ENCODE data around the gene CAMK2A.
A peak's percentile ranks its signal among the peaks of the same experiment; 100 is the strongest.
"Not testable (repeated sequence)": the region's sequence is repeated elsewhere in the genome, so short reads cannot be mapped to it uniquely, and the experiment has no call there.

CAMK2A gene

GRCh38 chr5:150241298-150242160 is 48.0 kb downstream of the CAMK2A start:
- peaks cover 8% of the 10 kb centered on the region for H3K4me1 Mint-ChIP-seq (ENCODE audit: low read depth)
- H3K27ac Mint-ChIP-seq: peak overlapping the region; percentile 18

GRCh38 chr5:150239794-150240122 is 49.8 kb downstream of the CAMK2A start:
- Mint-ChIP-seq H3K27me3 (peaks cover 6% of the 10 kb centered on the region), H3K27ac (no peak overlapping the region), H3K36me3 (ENCODE audit: low read depth) (no peaks in the 10 kb centered on the region), H3K9me3 (no peaks in the 10 kb centered on the region), H3K4me1 (ENCODE audit: low read depth) (peaks cover 16% of the 10 kb centered on the region), H3K4me3 (no peak overlapping the region)
- intact Hi-C loops (cut with micrococcal nuclease): no loop called here

More at GRCh38 chr5:150241298-150242160, 48.0 kb downstream of the CAMK2A start:
- Mint-ChIP-seq H3K4me3 (no peak overlapping the region), H3K9me3 (no peaks in the 10 kb centered on the region), H3K27me3 (peaks cover 6% of the 10 kb centered on the region), H3K36me3 (ENCODE audit: low read depth) (no peaks in the 10 kb centered on the region)
- intact Hi-C loops (cut with micrococcal nuclease): no loop called here

GRCh38 chr5:150239099-150239793 is 50.3 kb downstream of the CAMK2A start:
- Mint-ChIP-seq H3K27me3 (peaks cover 6% of the 10 kb centered on the region), H3K36me3 (ENCODE audit: low read depth) (no peaks in the 10 kb centered on the region), H3K9me3 (no peaks in the 10 kb centered on the region), H3K27ac (no peak overlapping the region), H3K4me3 (no peak overlapping the region), H3K4me1 (ENCODE audit: low read depth) (peaks cover 21% of the 10 kb centered on the region)
- intact Hi-C loops (cut with micrococcal nuclease): no loop called here

- intact Hi-C loops (cut with micrococcal nuclease): no loop called here
- Mint-ChIP-seq H3K4me3 (no peak overlapping the region), H3K27me3 (peaks cover 6% of the 10 kb centered on the region), H3K27ac (no peak overlapping the region), H3K9me3 (no peaks in the 10 kb centered on the region), H3K4me1 (ENCODE audit: low read depth) (peaks cover 27% of the 10 kb centered on the region), H3K36me3 (ENCODE audit: low read depth) (no peaks in the 10 kb centered on the region)
These were observed 50.9 kb downstream of the CAMK2A start for GRCh38 chr5:150238646-150239045.

- H3K27me3 Mint-ChIP-seq: peaks cover 4% of the 10 kb centered on the region
- H3K36me3 Mint-ChIP-seq (ENCODE audit: low read depth): no peaks in the 10 kb centered on the region
- H3K27ac Mint-ChIP-seq: no peak overlapping the region
- intact Hi-C loops (cut with micrococcal nuclease): no loop called here
- H3K4me3 Mint-ChIP-seq: no peak overlapping the region
- H3K9me3 Mint-ChIP-seq: no peaks in the 10 kb centered on the region
- peaks cover 35% of the 10 kb centered on the region for H3K4me1 Mint-ChIP-seq (ENCODE audit: low read depth)
These were observed 52.4 kb downstream of the CAMK2A start for GRCh38 chr5:150236981-150237754.

GRCh38 chr5:150236313-150236712 is 53.3 kb downstream of the CAMK2A start:
- Mint-ChIP-seq H3K4me3 (no peak overlapping the region), H3K4me1 (ENCODE audit: low read depth) (peaks cover 30% of the 10 kb centered on the region), H3K27me3 (peaks cover 1% of the 10 kb centered on the region), H3K36me3 (ENCODE audit: low read depth) (no peaks in the 10 kb centered on the region), H3K9me3 (no peaks in the 10 kb centered on the region), H3K27ac (no peak overlapping the region)
- intact Hi-C loops (cut with micrococcal nuclease): no loop called here

GRCh38 chr5:150235500-150235854 is 54.1 kb downstream of the CAMK2A start:
- peaks cover 1% of the 10 kb centered on the region for H3K27me3 Mint-ChIP-seq
- H3K4me3 Mint-ChIP-seq: no peak overlapping the region
- no peaks in the 10 kb centered on the region for H3K36me3 Mint-ChIP-seq (ENCODE audit: low read depth)
- peaks cover 27% of the 10 kb centered on the region for H3K4me1 Mint-ChIP-seq (ENCODE audit: low read depth)
- peak overlapping the region; percentile 74 for H3K27ac Mint-ChIP-seq
- no peaks in the 10 kb centered on the region for H3K9me3 Mint-ChIP-seq
- intact Hi-C loops (cut with micrococcal nuclease): no loop called here

- intact Hi-C loops (cut with micrococcal nuclease): no loop called here
These were observed 54.7 kb downstream of the CAMK2A start for GRCh38 chr5:150234576-150235499.

GRCh38 chr5:150233706-150234105 is 55.9 kb downstream of the CAMK2A start:
- H3K27ac Mint-ChIP-seq; H3K9me3 Mint-ChIP-seq; H3K27me3 Mint-ChIP-seq; H3K36me3 Mint-ChIP-seq (ENCODE audit: low read depth); intact Hi-C loops (cut with micrococcal nuclease); H3K4me3 Mint-ChIP-seq: not testable (repeated sequence)
- peaks cover 27% of the 10 kb centered on the region for H3K4me1 Mint-ChIP-seq (ENCODE audit: low read depth)

More at GRCh38 chr5:150234576-150235499, 54.7 kb downstream of the CAMK2A start:
- Mint-ChIP-seq H3K4me1 (ENCODE audit: low read depth) (peaks cover 27% of the 10 kb centered on the region), H3K9me3 (no peaks in the 10 kb centered on the region), H3K36me3 (ENCODE audit: low read depth) (no peaks in the 10 kb centered on the region), H3K4me3 (no peak overlapping the region), H3K27me3 (peaks cover 1% of the 10 kb centered on the region), H3K27ac (peak overlapping the region; percentile 74)

GRCh38 chr5:150230842-150231241 is 58.7 kb downstream of the CAMK2A start:
- no peaks in the 10 kb centered on the region for H3K36me3 Mint-ChIP-seq (ENCODE audit: low read depth)
- H3K9me3 Mint-ChIP-seq: no peaks in the 10 kb centered on the region
- H3K27me3 Mint-ChIP-seq: peaks cover 1% of the 10 kb centered on the region
- no peak overlapping the region for H3K27ac Mint-ChIP-seq
- intact Hi-C loops (cut with micrococcal nuclease): no loop called here
- H3K4me1 Mint-ChIP-seq (ENCODE audit: low read depth): peaks cover 37% of the 10 kb centered on the region
- no peak overlapping the region for H3K4me3 Mint-ChIP-seq

- no peak overlapping the region for H3K27ac Mint-ChIP-seq
- intact Hi-C loops (cut with micrococcal nuclease): no loop called here
- peaks cover 27% of the 10 kb centered on the region for H3K4me1 Mint-ChIP-seq (ENCODE audit: low read depth)
These were observed 60.0 kb downstream of the CAMK2A start for GRCh38 chr5:150229571-150229970.

GRCh38 chr5:150227606-150228273 is 61.8 kb downstream of the CAMK2A start:
- Mint-ChIP-seq H3K27ac (no peak overlapping the region), H3K4me1 (ENCODE audit: low read depth) (peaks cover 10% of the 10 kb centered on the region), H3K27me3 (peaks cover 4% of the 10 kb centered on the region), H3K9me3 (no peaks in the 10 kb centered on the region), H3K4me3 (no peak overlapping the region), H3K36me3 (ENCODE audit: low read depth) (no peaks in the 10 kb centered on the region)
- intact Hi-C loops (cut with micrococcal nuclease): no loop called here

More at GRCh38 chr5:150229571-150229970, 60.0 kb downstream of the CAMK2A start:
- Mint-ChIP-seq H3K4me3 (no peak overlapping the region), H3K27me3 (peaks cover 1% of the 10 kb centered on the region), H3K36me3 (ENCODE audit: low read depth) (no peaks in the 10 kb centered on the region), H3K9me3 (no peaks in the 10 kb centered on the region)

- Mint-ChIP-seq H3K4me3 (no peak overlapping the region), H3K4me1 (ENCODE audit: low read depth) (peaks cover 10% of the 10 kb centered on the region)
These were observed 62.5 kb downstream of the CAMK2A start for GRCh38 chr5:150227036-150227435.

More at GRCh38 chr5:150227036-150227435, 62.5 kb downstream of the CAMK2A start:
- no peaks in the 10 kb centered on the region for H3K36me3 Mint-ChIP-seq (ENCODE audit: low read depth)
- H3K27ac Mint-ChIP-seq: no peak overlapping the region
- H3K9me3 Mint-ChIP-seq: no peaks in the 10 kb centered on the region
- H3K27me3 Mint-ChIP-seq: peaks cover 10% of the 10 kb centered on the region
- intact Hi-C loops (cut with micrococcal nuclease): no loop called here

Measured in dendritic cell treated with granulocyte-macrophage colony-stimulating factor and Interleukin-4, amounts not matched to agents 40 ng/mL and 50 ng/mL, for 4 days (primary cell).